Measurements from ENCODE around the gene ZCCHC13.

Gene ZCCHC13

DNA sequence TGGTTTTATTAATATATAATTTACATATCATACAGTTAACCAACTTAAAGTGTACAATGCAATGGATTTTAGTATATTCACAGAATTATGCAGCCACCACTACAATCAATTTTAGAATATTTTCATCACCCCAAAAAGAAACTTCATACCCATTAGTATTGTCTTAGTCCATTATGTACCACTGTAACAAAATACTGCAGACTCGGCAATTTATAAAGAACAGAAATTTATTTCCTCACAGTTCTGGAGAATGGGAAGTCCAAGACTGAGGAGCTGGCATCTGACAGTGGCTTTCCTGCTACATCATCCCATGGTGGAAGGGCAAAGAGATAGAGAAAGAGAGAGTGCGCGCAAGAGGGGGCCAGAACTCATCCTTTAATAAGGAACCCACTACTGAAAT, 8.9 kb upstream of the ZCCHC13 start:
- Histone ChIP-seq H3K4me1 (ENCODE audit: control insufficient read depth in 1 of 2, insufficient read depth in 2 of 2, low read length in 2 of 2) (no peaks in the 10 kb centered on the region), H4K8ac (ENCODE audit: low read depth, low read length) (no peak overlapping the region), H3K79me1 (ENCODE audit: low read length) (peaks cover 16% of the 10 kb centered on the region), H3K79me2 (ENCODE audit: control insufficient read depth, insufficient read depth, low read length, poor library complexity) (peaks cover 13% of the 10 kb centered on the region), H2BK120ac (ENCODE audit: insufficient read depth, low read length, poor library complexity) (no peak overlapping the region), H2BK5ac (ENCODE audit: low read depth, low read length, poor library complexity) (no peak overlapping the region), H2AFZ (ENCODE audit: insufficient read depth, low read length, poor library complexity) (no peak overlapping the region), H3K36me3 (ENCODE audit: control insufficient read depth in 1 of 2, insufficient read depth in 2 of 2, low read length in 2 of 2) (peaks cover 0 to 2% of the 10 kb centered on the region in 2 experiments), H3K9ac (ENCODE audit: low read length) (no peak overlapping the region), H3K14ac (ENCODE audit: low read length) (no peak overlapping the region), H3K4ac (ENCODE audit: low read depth, low read length) (no peak overlapping the region), H3K18ac (ENCODE audit: low read length) (no peak overlapping the region), H2BK12ac (ENCODE audit: low read length) (no peak overlapping the region), H2AK5ac (ENCODE audit: low read length) (no peak overlapping the region), H3K4me2 (ENCODE audit: low read length) (no peak overlapping the region), H4K12ac (ENCODE audit: low read depth, low read length) (no peak overlapping the region), H3K27me3 (ENCODE audit: insufficient read depth, low read length) (no peaks in the 10 kb centered on the region), H3K9me3 (ENCODE audit: insufficient read depth, low read depth, low read length) (no peaks in the 10 kb centered on the region), H3K27ac (ENCODE audit: low read depth, low read length) (no peak overlapping the region), H3K23ac (ENCODE audit: low read length) (no peak overlapping the region), H3K4me3 (ENCODE audit: low read depth, low read length) (no peak overlapping the region), H4K91ac (ENCODE audit: low read depth, low read length) (no peak overlapping the region)
- no CpG with 5 or more reads among the region's 3 CpGs for WGBS (ENCODE audit: extremely low coverage, insufficient coverage, insufficient read length)
- no peak for DNase-seq

- Histone ChIP-seq H3K9ac (ENCODE audit: low read length) (no peak overlapping the region), H3K23ac (ENCODE audit: low read length) (no peak overlapping the region), H4K12ac (ENCODE audit: low read depth, low read length) (no peak overlapping the region), H3K27ac (ENCODE audit: low read depth, low read length) (no peak overlapping the region), H3K27me3 (ENCODE audit: insufficient read depth, low read length) (no peaks in the 10 kb centered on the region), H2BK12ac (ENCODE audit: low read length) (no peak overlapping the region), H2AFZ (ENCODE audit: insufficient read depth, low read length, poor library complexity) (no peak overlapping the region), H4K91ac (ENCODE audit: low read depth, low read length) (no peak overlapping the region), H3K4me1 (ENCODE audit: control insufficient read depth in 1 of 2, insufficient read depth in 2 of 2, low read length in 2 of 2) (no peaks in the 10 kb centered on the region), H3K4me2 (ENCODE audit: low read length) (no peak overlapping the region), H3K79me1 (ENCODE audit: low read length) (no peaks in the 10 kb centered on the region), H2BK5ac (ENCODE audit: low read depth, low read length, poor library complexity) (no peak overlapping the region), H2AK5ac (ENCODE audit: low read length) (no peak overlapping the region), H3K4me3 (ENCODE audit: low read depth, low read length) (no peak overlapping the region), H2BK120ac (ENCODE audit: insufficient read depth, low read length, poor library complexity) (no peak overlapping the region), H3K36me3 (ENCODE audit: control insufficient read depth in 1 of 2, insufficient read depth in 2 of 2, low read length in 2 of 2) (no peaks in the 10 kb centered on the region), H4K8ac (ENCODE audit: low read depth, low read length) (no peak overlapping the region), H3K9me3 (ENCODE audit: insufficient read depth, low read depth, low read length) (no peaks in the 10 kb centered on the region), H3K18ac (ENCODE audit: low read length) (no peak overlapping the region), H3K79me2 (ENCODE audit: control insufficient read depth, insufficient read depth, low read length, poor library complexity) (no peaks in the 10 kb centered on the region), H3K14ac (ENCODE audit: low read length) (no peak overlapping the region), H3K4ac (ENCODE audit: low read depth, low read length) (no peak overlapping the region)
- DNase-seq = no peak
- no CpG with 5 or more reads among the region's 4 CpGs for WGBS (ENCODE audit: extremely low coverage, insufficient coverage, insufficient read length)
Observed at GRCh38 chrX:74297766-74298165, 6.2 kb upstream of the ZCCHC13 start.

DNA sequence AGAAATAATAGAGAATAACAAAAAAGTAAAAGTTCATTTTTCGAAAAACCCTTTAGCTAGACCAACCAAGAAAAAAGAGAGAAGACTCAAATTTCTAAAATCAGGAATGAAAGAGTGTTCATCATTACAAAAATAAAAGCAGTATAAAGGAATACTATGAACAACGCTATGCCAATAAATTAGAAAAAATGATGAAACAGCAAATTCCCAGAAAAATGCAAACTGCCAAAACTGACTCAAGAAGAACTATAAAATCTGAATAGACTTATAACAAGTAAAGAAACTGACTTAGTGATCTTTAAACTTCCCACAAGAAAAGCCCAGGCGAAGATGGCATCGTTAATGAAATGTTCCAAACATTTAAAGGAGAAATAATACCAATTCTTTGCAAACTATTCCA, 3.1 kb upstream of the ZCCHC13 start:
- Histone ChIP-seq H3K4me2 (ENCODE audit: low read length) (no peak overlapping the region), H2AK5ac (ENCODE audit: low read length) (no peak overlapping the region), H2BK5ac (ENCODE audit: low read depth, low read length, poor library complexity) (no peak overlapping the region), H3K27ac (ENCODE audit: low read depth, low read length) (no peak overlapping the region), H4K91ac (ENCODE audit: low read depth, low read length) (no peak overlapping the region), H3K27me3 (ENCODE audit: insufficient read depth, low read length) (no peaks in the 10 kb centered on the region), H3K9me3 (ENCODE audit: insufficient read depth, low read depth, low read length) (no peaks in the 10 kb centered on the region), H3K23ac (ENCODE audit: low read length) (no peak overlapping the region), H3K4me1 (ENCODE audit: control insufficient read depth in 1 of 2, insufficient read depth in 2 of 2, low read length in 2 of 2) (no peaks in the 10 kb centered on the region), H4K12ac (ENCODE audit: low read depth, low read length) (no peak overlapping the region), H3K4me3 (ENCODE audit: low read depth, low read length) (no peak overlapping the region), H3K9ac (ENCODE audit: low read length) (no peak overlapping the region), H3K36me3 (ENCODE audit: control insufficient read depth in 1 of 2, insufficient read depth in 2 of 2, low read length in 2 of 2) (no peaks in the 10 kb centered on the region), H2AFZ (ENCODE audit: insufficient read depth, low read length, poor library complexity) (no peak overlapping the region), H2BK120ac (ENCODE audit: insufficient read depth, low read length, poor library complexity) (no peak overlapping the region), H2BK12ac (ENCODE audit: low read length) (no peak overlapping the region), H3K18ac (ENCODE audit: low read length) (no peak overlapping the region), H3K79me2 (ENCODE audit: control insufficient read depth, insufficient read depth, low read length, poor library complexity) (no peaks in the 10 kb centered on the region), H3K14ac (ENCODE audit: low read length) (no peak overlapping the region), H4K8ac (ENCODE audit: low read depth, low read length) (no peak overlapping the region), H3K79me1 (ENCODE audit: low read length) (no peaks in the 10 kb centered on the region), H3K4ac (ENCODE audit: low read depth, low read length) (no peak overlapping the region)
- no peak for DNase-seq
- WGBS (ENCODE audit: extremely low coverage, insufficient coverage, insufficient read length) = no CpG with 5 or more reads among the region's 4 CpGs

DNA sequence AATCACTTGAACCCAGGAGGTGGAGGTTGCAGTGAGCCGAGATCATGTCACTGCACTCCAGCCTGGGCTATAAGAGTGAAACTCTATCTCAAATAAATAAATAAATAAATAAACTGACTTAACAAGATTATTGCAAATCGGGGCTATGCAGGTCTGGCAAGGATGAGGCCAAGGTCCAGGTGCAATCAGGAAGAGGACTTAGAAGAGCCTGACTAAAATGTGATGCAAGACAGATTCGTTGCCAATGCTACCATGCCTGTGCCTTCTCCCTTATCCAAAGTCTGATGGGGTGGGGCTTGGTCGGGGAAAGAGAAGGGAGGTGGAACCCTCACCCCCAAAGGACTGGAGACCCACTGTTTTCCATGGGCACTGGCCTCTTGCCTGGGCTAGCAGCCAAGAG, 14.7 kb downstream of the ZCCHC13 start:
- no peak overlapping the region for H3K27ac ChIP-seq (ENCODE audit: low read depth, low read length)
- no CpG with 5 or more reads among the region's 4 CpGs for WGBS (ENCODE audit: extremely low coverage, insufficient coverage, insufficient read length)
- no peak overlapping the region for H3K4me3 ChIP-seq (ENCODE audit: low read depth, low read length)
- no peak overlapping the region for H4K91ac ChIP-seq (ENCODE audit: low read depth, low read length)
- H2AFZ ChIP-seq (ENCODE audit: insufficient read depth, low read length, poor library complexity) = no peak overlapping the region
- H2BK12ac ChIP-seq (ENCODE audit: low read length) = no peak overlapping the region
- H2AK5ac ChIP-seq (ENCODE audit: low read length) = no peak overlapping the region
- H2BK120ac ChIP-seq (ENCODE audit: insufficient read depth, low read length, poor library complexity) = no peak overlapping the region
- H4K12ac ChIP-seq (ENCODE audit: low read depth, low read length) = no peak overlapping the region
- no peaks in the 10 kb centered on the region for H3K27me3 ChIP-seq (ENCODE audit: insufficient read depth, low read length)
- no peak overlapping the region for H3K18ac ChIP-seq (ENCODE audit: low read length)
- H3K79me2 ChIP-seq (ENCODE audit: control insufficient read depth, insufficient read depth, low read length, poor library complexity) = no peaks in the 10 kb centered on the region
- H4K8ac ChIP-seq (ENCODE audit: low read depth, low read length) = no peak overlapping the region
- H3K9me3 ChIP-seq (ENCODE audit: insufficient read depth, low read depth, low read length) = no peaks in the 10 kb centered on the region
- H3K14ac ChIP-seq (ENCODE audit: low read length) = no peak overlapping the region
- no peak overlapping the region for H2BK5ac ChIP-seq (ENCODE audit: low read depth, low read length, poor library complexity)
- no peak for DNase-seq
- no peak overlapping the region for H3K9ac ChIP-seq (ENCODE audit: low read length)
- H3K4me2 ChIP-seq (ENCODE audit: low read length) = no peak overlapping the region
- H3K36me3 ChIP-seq (ENCODE audit: control insufficient read depth in 1 of 2, insufficient read depth in 2 of 2, low read length in 2 of 2) = no peaks in the 10 kb centered on the region
- H3K4me1 ChIP-seq (ENCODE audit: control insufficient read depth in 1 of 2, insufficient read depth in 2 of 2, low read length in 2 of 2) = no peaks in the 10 kb centered on the region
- no peaks in the 10 kb centered on the region for H3K79me1 ChIP-seq (ENCODE audit: low read length)
- H3K4ac ChIP-seq (ENCODE audit: low read depth, low read length) = no peak overlapping the region
- no peak overlapping the region for H3K23ac ChIP-seq (ENCODE audit: low read length)

Data from trophoblast cell (in vitro differentiated cells and primary cell).